AG04450 (cell line): ENCODE data around the gene CAPZA3. TPM values are rescaled to one million over a fixed set of nuclear protein-coding genes. Genes with fewer than 3 reads are reported as not detected.

Experiments used
- CTCF ChIA-PET: fragments of 300-600, 350-600 bp; formaldehyde crosslinking; extraction: SDS; loops from one replicate; lab custom pipeline; 2022; ENCODE audit warnings: antibody characterized with exemption, inconsistent platforms; lab: Charles Lee
- POLR2A ChIA-PET: fragments of 350-600 bp; formaldehyde crosslinking; extraction: SDS; loops from one replicate; lab custom pipeline; 2021; ENCODE audit warnings: antibody characterized with exemption, inconsistent platforms; lab: Yijun Ruan, JAX
- DNase-seq: peaks from one replicate; pipeline ENCODE4 v3.0.0-alpha.2; 2011; ENCODE audit warnings: low read depth, low spot score
- H3K27ac ChIP-seq: one replicate; pipeline ENCODE4 v1.5.1; 2012; ENCODE audit warnings: low read depth, low read length, control low read depth
- H3K27me3 ChIP-seq: one replicate; pipeline ENCODE4 v1.6.0; 2012; ENCODE audit warnings: low read length; ENCODE audit not compliant: control insufficient read depth, insufficient read depth
- H3K4me3 ChIP-seq: 2 replicates; pipeline ENCODE4 v1.5.1; 2011; ENCODE audit warnings: mild to moderate bottlenecking, low read depth, low read length, control low read depth
- H3K9me3 ChIP-seq: 2 replicates; pipeline ENCODE4 v1.5.1; 2012; ENCODE audit warnings: low read length; ENCODE audit not compliant: control insufficient read depth, insufficient read depth
- polyA plus RNA-seq: library from polyadenylated mRNA; depleted of rRNA; stranded (reverse); fragments of >200 nt; gene quantifications from 2 replicates; pipeline ENCODE4 v1.2.3, GENCODE V29; 2011
- TF ChIP-seq, protein P1 (sequence below): IDR thresholded peaks from 2 replicates; pipeline ENCODE4 v1.5.1; 2011; ENCODE audit warnings: low read depth, low read length, control low read depth, inconsistent platforms

Gene CAPZA3
- polyA plus RNA-seq, 1 experiment, result not detected

DNA sequence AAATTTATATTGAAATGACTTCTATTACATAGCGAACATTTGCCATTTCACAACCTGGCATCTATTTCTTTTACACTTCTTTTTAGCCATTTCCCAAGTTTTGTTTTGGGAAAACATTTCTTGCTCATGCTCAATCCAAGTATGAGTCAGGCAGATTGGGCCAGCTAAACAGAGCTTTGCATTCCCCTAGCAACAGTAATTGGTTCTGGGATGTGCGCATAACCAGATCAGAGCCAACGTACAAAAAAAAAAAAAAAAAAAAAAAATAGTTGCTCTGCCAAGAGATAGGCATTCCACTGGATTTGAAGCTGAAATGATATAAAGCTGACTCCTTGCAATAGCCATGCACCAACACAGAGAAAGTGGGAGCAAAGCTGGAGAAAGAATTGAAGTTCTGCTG is 37.6 kb upstream of the CAPZA3 start:
- DNase-seq, result peak; percentile 82
- Histone ChIP-seq H3K9me3 (no peaks in the 10 kb centered on the region), H3K4me3 (no peak overlapping the region), H3K27me3 (no peaks in the 10 kb centered on the region), H3K27ac (no peak overlapping the region)
- TF ChIP-seq, protein P1, sequence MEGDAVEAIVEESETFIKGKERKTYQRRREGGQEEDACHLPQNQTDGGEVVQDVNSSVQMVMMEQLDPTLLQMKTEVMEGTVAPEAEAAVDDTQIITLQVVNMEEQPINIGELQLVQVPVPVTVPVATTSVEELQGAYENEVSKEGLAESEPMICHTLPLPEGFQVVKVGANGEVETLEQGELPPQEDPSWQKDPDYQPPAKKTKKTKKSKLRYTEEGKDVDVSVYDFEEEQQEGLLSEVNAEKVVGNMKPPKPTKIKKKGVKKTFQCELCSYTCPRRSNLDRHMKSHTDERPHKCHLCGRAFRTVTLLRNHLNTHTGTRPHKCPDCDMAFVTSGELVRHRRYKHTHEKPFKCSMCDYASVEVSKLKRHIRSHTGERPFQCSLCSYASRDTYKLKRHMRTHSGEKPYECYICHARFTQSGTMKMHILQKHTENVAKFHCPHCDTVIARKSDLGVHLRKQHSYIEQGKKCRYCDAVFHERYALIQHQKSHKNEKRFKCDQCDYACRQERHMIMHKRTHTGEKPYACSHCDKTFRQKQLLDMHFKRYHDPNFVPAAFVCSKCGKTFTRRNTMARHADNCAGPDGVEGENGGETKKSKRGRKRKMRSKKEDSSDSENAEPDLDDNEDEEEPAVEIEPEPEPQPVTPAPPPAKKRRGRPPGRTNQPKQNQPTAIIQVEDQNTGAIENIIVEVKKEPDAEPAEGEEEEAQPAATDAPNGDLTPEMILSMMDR, result no peak
- POLR2A ChIA-PET, result interaction anchor here (0.6 to 0.7 kb wide), 3 partner anchors 53 to 331 kb away, joined by 5 to 9 read pairs (median 9); no protein-coding TSS in a partner anchor
- CTCF ChIA-PET, result interaction anchor here (0.6 to 0.7 kb wide), 3 partner anchors 86 to 450 kb away, joined by 3 to 6 read pairs (median 5); no protein-coding TSS in a partner anchor

DNA sequence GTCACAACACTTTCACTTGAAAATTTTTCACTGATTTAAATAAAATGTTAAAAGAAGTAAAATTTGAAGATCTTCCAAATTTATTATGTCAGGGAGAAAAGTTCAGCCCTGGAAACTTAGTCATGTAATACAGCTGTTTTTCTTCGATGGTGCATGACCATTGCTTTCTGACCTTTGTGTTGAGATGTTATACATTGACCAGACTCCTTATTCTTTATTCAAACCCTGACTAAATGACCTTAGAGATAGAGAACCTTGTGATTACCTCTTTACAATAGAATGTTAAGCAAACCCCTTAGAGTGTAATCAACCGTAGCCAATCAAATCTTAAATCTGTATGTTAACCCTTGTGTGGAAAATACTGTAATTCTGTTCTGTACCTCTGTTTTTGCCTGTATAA is 34.6 kb upstream of the CAPZA3 start:
- Histone ChIP-seq H3K4me3 (no peak overlapping the region), H3K27me3 (no peaks in the 10 kb centered on the region), H3K9me3 (peaks cover 2% of the 10 kb centered on the region; the same call in 1 of the 2 replicates), H3K27ac (no peak overlapping the region)
- no peak for DNase-seq
- CTCF ChIA-PET, result interaction anchor here (0.7 kb wide), 1 partner anchor 10 kb away, joined by 8 read pairs; no protein-coding TSS in a partner anchor
- POLR2A ChIA-PET, result no interaction called here
- TF ChIP-seq, protein P1, result no peak

DNA sequence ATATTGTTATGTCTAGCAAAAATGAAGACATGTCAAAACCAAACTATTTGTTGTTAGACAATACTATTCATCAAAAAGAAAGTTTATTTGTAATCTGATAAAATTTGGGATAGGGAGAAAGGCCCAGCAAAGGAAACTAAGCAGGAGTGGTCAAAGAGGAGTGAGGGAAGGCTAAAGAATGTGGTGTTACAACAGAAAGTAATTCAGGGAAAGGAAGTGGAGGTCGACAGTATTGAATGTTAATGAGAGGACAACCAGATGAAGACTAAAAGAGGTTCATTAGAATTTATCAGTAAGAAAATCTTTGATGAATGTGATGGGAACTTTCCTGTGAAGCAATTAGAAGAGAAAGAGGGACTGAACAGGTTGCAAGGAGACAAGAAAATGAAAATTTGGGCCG is 34.0 kb upstream of the CAPZA3 start:
- no peak overlapping the region for H3K4me3 ChIP-seq
- ChIA-PET POLR2A (no interaction called here), CTCF (no interaction called here)
- DNase-seq, result no peak
- H3K9me3 ChIP-seq, result peaks cover 2% of the 10 kb centered on the region; the same call in 1 of the 2 replicates
- H3K27me3 ChIP-seq, result no peaks in the 10 kb centered on the region
- TF ChIP-seq, protein P1, result no peak
- H3K27ac ChIP-seq, result no peak overlapping the region

DNA sequence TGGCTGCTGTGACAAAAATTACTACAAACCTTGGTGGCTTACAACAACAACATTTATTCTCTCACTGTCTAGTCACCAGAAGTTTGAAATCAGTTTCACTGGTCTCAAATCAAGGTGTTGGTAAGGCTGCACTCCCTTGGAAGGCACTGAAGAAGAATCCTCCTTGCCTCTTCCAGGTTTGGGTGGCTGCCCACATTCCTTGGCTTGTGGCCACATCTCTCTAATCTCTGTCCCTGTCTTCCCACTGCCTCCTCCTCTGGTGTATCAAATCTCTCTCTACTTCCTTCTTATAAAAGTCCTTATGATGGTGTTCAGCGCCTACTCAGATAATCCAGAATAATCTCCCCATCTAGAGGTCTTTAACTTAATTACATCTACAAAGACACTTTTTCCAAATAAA is 31.1 kb upstream of the CAPZA3 start:
- CTCF ChIA-PET, result no interaction called here
- Histone ChIP-seq H3K9me3 (peaks cover 2% of the 10 kb centered on the region; the same call in 1 of the 2 replicates), H3K27ac (no peak overlapping the region), H3K27me3 (no peaks in the 10 kb centered on the region), H3K4me3 (no peak overlapping the region)
- TF ChIP-seq, protein P1, result no peak
- DNase-seq, result no peak
- POLR2A ChIA-PET, result no interaction called here

DNA sequence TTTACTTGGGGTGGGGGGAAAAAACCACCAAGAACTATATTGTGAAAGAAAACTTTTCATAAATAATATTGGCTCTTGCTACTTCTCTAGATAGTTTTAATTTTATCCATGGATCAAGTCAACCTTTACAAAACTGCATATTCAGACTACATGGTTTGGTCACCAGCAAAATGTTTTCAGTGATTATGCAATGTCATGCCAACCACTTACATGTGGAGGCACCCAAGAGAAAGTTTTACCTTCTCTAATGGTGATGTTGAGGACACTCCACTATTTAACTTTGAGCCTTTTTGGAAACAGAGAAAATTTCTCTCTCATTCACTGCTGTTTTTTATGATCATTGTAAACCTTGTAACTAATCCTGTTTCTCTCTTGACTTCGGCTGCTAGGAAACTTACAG is 21.7 kb upstream of the CAPZA3 start:
- no peak for DNase-seq
- Histone ChIP-seq H3K27ac (no peak overlapping the region), H3K4me3 (no peak overlapping the region), H3K9me3 (peaks cover 2% of the 10 kb centered on the region; the same call in 1 of the 2 replicates), H3K27me3 (no peaks in the 10 kb centered on the region)
- TF ChIP-seq, protein P1, result no peak
- CTCF ChIA-PET, result no interaction called here
- POLR2A ChIA-PET, result no interaction called here
